Astrocyte of the cerebellum (primary cell): ENCODE results near the gene PANX3.
A peak's percentile ranks its signal among the peaks of the same experiment; 100 is the strongest.

Experiments
- DNase-seq: peaks from one replicate; pipeline ENCODE4 v3.0.0-alpha.2; 2011; ENCODE audit warnings: low read depth
- H3K4me3 ChIP-seq: 2 replicates; pipeline ENCODE4 v1.5.1; 2011; ENCODE audit warnings: mild to moderate bottlenecking, low read depth, low read length, moderate library complexity
- CTCF ChIP-seq: IDR thresholded peaks from 2 replicates; pipeline ENCODE4 v1.5.1; 2012; ENCODE audit warnings: low read length, low read depth, moderate library complexity, mild to moderate bottlenecking; ENCODE audit errors: missing control alignments
- in situ Hi-C: cut with HindIII; loops from 2 replicates; pipeline ENCODE4 v1.10.0; 2017; ENCODE audit warnings: low sequenced_read_pairs

PANX3 gene

GRCh38 chr11:124625504-124626168 lies 14.4 kb downstream of the PANX3 start:
- in situ Hi-C loops, result no loop called here
- TF ChIP-seq CTCF, result no peak
- no peak for DNase-seq
- no peak overlapping the region for H3K4me3 ChIP-seq

GRCh38 chr11:124627546-124627945 lies 16.3 kb downstream of the PANX3 start:
- no peak overlapping the region for H3K4me3 ChIP-seq
- in situ Hi-C loops, result no loop called here
- TF ChIP-seq CTCF, result no peak
- DNase-seq, result no peak

GRCh38 chr11:124629961-124630360 lies 18.7 kb downstream of the PANX3 start:
- in situ Hi-C loops, result no loop called here
- H3K4me3 ChIP-seq, result no peak overlapping the region
- DNase-seq, result no peak
- TF ChIP-seq CTCF, result no peak

GRCh38 chr11:124633355-124633754 lies 22.1 kb downstream of the PANX3 start:
- in situ Hi-C loops, result no loop called here
- no peak for DNase-seq
- no peak overlapping the region for H3K4me3 ChIP-seq
- peak; percentile 50 for TF ChIP-seq CTCF

GRCh38 chr11:124635932-124636331 lies 24.7 kb downstream of the PANX3 start:
- in situ Hi-C loops, result no loop called here
- DNase-seq, result no peak
- no peak overlapping the region for H3K4me3 ChIP-seq
- no peak for TF ChIP-seq CTCF

- H3K4me3 ChIP-seq, result no peak overlapping the region
- no peak for DNase-seq
- in situ Hi-C loops, result no loop called here
- no peak for TF ChIP-seq CTCF
These were observed 27.3 kb downstream of the PANX3 start for GRCh38 chr11:124638500-124638899.
